HG02852 (cell line): ENCODE results near the gene ZNF143.

Source experiments
- ATAC-seq: cut with Tn5 transposase; IDR thresholded peaks from one replicate; pipeline ENCODE4 v1.9.1; 2021; ENCODE audit warnings: mild to moderate bottlenecking, moderate library complexity; ENCODE audit not compliant: unreplicated experiment

The ZNF143 gene

GRCh38 chr11:9573052-9573774 lies 112.4 kb downstream of the ZNF143 start, which contains the start of gene WEE1:
Gene WEE1 (plus strand): TSS chr11:9573670. CDS start chr11:9573934, 264 bp downstream.
- ATAC-seq = peak; percentile 82

- ATAC-seq = peak; percentile 25
These were observed 113.2 kb downstream of the ZNF143 start for GRCh38 chr11:9573775-9574621.

DNA sequence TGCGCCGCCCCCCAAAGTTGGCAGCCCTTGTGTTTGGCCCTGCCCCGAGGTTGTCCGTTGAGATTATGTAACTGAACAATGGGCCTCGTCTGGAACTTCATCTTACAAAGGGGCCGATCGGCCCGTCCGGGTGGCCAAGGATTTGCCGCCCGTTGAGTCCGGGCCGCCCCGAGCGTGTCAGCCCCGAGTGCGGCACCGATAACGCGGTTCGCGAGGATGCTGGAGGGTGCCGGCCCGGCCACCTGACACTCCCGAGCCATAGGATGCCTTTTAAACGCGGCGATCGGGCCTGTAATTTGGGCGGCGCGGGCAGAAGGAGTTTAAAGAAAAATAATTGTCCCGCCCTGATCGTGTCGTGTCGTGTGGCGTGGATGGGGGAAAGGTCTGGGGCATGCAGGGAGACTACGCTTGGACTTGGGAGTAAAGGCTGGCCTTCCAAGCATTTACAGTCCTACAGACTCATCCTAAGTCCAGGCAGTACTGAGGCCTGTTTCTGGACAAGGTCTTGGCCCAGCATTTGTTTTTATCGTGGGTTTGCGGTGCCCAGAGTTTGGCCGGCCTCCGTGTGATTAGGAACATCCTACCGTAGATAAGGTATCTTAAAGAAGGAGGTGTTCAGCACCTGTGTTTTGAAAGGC lies 113.9 kb downstream of the ZNF143 start:
- ATAC-seq = no peak

GRCh38 chr11:9575260-9576240 lies 114.7 kb downstream of the ZNF143 start:
- ATAC-seq = no peak

DNA sequence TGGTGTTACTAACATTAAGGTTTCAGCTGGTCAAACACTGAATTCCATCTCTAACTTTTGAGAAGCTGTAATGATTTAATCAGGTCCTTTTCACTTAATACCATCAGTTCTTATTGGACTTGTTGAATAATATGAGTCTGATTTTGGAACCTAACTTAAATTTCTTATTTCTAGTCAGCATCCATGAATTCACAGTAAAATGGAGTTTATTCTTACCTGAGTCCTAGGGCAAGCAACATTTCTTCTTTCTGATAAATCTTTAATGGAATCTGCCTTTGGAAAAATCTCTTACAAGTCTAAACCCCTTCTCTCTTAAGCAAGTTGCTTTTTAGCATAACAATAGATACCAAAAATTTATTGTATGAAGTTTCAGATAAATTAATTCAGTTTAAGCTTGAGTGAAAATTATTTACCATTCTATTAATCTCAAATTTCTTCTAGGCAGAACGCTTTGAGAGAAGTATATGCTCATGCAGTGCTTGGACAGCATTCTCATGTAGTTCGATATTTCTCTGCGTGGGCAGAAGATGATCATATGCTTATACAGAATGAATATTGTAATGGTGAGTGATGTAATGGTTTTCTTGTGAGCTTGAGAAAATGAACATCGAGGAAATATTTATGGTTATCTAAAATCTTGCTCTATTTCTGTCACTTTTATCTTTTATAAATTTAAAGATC lies 116.0 kb downstream of the ZNF143 start:
- ATAC-seq = no peak

DNA sequence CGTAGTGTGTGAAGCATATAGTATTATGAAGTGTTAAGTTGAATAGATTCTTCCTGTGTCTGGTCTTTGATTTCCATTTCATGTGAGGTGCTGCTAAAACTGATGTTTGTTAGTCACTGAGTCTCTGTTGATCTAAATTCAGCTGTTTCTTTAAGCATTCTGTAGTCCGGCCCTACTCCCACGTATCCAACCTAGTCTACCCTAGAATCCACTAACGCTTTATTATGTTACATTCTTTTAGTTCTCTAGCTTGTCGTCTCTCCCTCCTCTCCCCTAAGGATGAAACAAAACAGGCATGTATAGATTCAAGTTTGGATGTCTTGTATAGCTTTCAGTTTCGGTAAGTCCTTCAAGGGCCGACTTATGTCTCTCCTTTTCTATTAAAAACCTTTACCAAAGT lies 116.7 kb downstream of the ZNF143 start:
- no peak for ATAC-seq
